Left renal pelvis (tissue), 4 donors: ENCODE results near the gene WNT5A. TPM values are rescaled to one million over a fixed set of nuclear protein-coding genes. Genes with fewer than 3 reads are reported as not detected.

ENCODE experiments used
- DNase-seq, 4 donors: peaks; one replicate each; pipeline ENCODE4 v3.0.0-alpha.2; 2013; ENCODE audit warnings: low read depth in 4 of 4, low spot score in 3 of 4
- polyA plus RNA-seq, 4 donors: library from polyadenylated mRNA; unstranded; fragments of 120-200 nt; gene quantifications; one replicate each; pipeline ENCODE4 v1.2.1, GENCODE V29; 2013; ENCODE audit not compliant: insufficient read length in 4 of 4

The WNT5A gene
- 10 to 100 TPM; 17.6 to 49.8 (median 44.6) TPM for polyA plus RNA-seq

DNA sequence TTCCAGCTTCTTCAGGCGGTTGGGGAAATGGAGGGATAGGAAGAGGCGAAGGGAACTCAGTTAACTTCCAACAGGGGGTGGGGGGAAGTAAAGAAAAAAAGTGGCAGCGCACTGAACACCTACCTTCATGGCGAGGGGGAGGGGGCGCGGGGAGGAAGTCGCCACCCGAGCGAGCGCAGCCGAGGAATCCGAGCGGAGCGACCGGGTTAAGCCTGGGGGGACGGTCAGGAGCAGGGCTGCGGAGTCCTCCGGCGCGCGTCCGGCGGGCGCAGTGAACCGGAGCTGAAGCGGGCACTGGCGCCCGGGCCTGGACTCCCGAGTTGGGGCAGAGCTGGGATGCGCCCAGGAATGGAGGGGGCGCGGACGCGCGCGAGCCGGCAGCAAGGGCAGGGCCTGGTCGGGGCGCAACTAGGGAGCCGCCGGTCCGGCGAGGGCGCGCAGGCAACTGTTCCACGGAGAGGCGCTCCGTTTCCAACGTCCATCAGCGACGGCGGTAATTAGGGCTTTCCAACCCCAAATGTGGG lies at the start of gene WNT5A:
TSS of gene WNT5A (minus strand) at position 450 of the 524 bp plus-strand sequence. CDS start at position 129, 321 bp downstream.
- no peak for DNase-seq

DNA sequence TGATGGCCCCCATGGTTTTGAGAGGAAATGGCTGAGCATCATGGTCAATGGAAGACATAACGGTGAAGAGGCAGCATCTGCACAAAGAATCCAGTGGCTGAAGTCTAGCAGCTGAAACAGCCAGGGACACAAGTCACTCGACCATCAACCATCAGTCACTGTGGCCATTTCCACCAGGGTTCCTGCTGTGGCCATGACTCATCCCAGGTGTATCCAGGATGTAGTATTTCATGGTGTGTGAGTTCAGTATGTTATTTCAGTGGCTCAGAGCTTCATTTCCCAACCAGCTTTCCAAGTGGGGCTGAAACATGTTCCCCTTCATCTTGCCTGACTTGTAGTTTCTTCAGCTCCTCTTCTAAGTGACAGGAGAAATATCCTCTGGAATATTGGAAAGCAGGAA lies 47.8 kb upstream of the WNT5A start:
- DNase-seq, result no peak

DNA sequence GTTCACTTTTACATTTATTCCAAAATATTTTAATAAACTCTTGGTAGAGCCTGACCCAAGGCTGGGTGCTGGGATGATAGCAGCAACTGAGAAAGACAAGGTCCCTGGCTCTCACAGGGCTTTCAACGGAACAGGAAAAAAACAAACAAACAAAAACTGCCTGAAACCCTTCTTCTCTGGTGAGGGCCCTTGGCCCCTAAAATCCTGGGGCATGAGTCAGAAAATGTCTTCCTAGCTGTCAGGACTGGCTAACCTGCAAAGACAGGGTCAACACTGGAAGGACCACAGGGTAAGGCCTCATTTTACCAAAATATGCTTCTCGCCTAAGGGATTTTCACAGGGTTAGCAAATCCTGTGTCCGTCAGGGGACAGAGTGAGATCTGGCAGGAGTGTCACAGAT lies 45.7 kb upstream of the WNT5A start:
- no peak for DNase-seq

DNA sequence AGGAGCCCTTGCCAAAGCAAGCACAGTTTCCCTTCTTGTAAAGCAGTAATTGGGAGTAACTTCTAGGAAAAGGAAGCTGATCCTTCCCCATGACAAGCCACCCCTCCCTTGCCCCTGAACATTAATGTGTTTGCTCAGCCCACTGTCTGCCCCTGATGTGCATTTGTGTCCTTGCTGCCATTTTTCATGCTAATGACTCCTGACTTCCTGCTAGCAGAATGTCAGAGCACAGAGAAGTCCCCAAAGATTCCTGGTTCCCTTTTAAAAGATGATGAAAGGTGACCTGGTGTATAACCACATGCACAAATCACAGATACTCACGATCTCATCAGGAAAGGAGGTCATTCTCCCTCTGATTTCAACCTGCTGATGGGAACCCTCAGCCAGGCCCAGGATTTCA lies 44.2 kb upstream of the WNT5A start:
- DNase-seq, result no peak

DNA sequence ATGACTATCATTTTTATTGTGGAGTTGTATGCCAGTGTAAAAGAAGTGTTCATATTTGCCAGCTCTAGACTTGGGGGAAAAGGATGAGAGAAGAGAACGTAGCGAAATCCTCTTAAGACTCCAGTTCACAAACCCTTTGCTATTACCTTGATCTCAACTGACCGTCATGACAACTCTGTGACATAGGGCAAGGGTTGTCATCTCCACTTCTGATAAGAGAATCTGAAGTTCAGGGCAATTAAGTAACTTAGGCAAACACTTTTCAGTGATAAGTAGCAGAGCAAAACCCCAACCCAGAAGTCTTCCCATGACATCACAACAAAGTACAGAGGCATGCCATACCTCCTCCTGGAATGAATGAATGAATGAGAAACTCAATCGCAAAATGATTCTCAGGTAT lies 40.3 kb upstream of the WNT5A start:
- DNase-seq, result no peak

DNA sequence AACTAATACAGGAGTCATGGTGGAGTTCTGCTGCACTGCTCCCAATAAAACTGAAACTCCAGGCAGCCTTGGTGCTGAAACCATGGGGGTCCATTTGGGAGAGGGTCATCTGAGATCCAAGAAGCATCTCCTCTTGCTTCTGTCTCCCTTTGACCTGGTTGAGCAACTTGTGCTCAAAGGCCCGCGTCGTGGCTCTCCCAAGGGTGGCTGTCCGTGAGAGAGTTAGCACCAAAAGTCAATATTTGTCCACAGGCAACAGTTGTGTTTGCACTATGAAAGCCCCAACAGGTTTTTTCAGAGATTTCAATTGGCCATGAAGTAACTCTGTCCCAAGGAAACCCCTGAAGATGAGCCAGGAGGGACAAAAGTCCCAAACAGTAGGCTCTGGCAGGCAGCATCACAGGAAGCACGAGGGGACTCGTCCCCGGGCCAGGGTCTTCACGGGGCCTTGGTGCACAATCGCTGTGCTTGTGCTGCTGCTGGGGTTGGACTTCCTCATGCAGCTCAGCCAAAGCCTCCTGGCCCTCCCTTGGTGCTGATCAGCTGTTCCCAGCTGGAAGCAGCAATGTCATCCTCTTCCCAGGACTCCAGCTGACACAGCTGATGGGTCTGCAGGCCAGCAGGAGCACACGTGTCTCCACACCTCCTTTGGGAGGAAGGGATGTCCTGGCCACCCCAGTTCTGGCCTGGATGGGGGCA lies 39.4 kb upstream of the WNT5A start:
- DNase-seq, result no peak

DNA sequence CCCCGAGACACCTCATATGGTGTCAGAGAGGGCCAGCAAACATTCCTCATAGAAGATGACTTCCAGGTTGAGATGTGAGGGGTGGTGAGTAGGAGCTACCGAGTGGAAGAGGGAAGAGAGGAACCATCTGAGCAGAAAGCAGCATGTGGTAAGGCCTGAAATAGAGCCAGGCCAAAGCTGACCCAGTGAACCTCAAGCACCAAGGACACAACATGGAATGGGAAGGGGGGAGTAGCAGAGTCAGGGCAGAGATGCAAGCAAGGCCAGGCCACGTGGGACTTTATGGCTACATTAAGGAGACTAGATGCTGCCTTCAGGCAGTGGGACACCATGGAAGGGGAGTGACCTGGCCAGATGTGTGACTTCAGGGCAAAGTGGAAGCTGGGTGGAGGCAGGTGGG lies 38.3 kb upstream of the WNT5A start:
- no peak for DNase-seq

DNA sequence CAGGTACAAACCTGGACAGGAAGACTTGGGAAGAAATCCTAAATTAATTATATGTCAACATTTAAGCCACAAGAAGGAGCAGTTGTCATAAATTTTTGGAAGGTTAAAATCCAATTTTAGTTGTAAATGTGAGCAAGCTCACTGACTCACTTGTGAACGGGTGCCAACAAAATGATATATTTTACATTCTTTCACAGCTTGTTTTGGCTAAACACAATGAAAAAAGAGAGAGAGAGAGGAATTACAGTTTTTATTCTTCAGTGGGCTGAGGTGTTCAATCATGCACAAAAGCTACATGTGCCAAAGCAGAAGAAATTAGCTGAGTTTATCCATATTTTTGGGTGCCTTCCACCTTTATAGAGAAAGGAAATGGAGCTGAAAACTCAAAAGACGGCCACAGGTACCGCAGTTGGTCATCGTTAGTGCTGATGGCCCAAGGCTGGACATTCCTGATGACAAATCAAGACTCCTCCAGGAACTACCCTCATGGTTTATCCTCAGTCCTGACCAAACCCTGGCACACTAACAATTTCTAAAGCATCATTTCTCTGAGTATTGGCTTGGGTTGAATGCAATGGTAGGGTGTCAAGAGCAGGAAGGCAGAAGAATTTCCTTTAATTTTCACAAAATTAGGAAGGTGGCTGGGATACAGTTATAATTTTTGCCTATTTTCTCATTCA lies 37.6 kb upstream of the WNT5A start:
- no peak for DNase-seq

DNA sequence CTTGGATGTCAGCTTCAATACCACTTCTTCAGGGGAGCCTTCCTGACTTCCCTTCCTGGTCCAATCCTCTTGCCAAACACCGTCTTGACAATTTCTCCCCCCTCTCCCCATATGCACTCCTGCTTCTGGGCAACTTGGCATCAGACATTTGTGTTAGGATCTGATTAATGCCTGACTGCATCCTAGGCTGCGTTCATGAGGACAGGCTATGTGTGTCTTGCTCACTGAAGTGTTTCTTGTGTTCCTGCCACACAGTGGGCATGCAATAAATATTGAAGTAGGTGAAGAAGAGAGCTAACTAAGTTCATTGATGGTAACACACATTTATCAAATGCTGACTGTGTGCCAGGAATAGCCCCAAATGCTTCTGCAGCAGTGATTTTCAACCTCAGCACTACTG lies 36.4 kb upstream of the WNT5A start:
- no peak for DNase-seq

DNA sequence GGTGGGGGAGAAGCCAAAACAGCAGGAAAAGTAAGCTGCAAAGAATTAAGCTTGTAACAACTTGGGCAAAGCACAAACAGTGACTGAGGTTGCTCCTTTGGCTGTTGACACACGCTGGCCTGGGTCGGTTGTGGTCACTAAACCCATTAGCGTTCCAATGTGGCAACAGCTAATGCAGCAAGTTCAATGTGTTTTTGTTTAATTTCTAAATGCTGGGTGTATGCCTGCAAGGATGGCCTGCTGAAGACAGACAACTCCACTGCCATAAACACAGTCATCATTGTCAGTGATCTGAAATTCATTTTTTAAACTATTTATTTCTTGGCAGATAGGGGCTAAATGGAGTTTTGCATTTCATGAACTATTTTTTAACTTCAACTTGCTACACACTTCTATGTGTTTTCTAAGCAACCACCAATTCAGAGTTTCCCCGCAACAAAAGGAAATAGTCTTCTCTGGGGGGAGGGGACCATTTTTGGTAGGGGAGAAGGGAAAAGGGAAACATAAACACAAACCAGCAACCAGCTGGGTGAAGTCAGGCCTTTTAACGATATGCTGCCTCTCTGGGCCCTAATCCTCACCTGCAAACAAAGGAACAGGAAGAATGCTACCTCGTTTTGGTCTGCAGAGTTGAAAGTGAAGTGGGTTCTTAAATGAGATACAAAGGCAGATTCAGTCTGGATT lies 34.8 kb upstream of the WNT5A start:
- no peak for DNase-seq

DNA sequence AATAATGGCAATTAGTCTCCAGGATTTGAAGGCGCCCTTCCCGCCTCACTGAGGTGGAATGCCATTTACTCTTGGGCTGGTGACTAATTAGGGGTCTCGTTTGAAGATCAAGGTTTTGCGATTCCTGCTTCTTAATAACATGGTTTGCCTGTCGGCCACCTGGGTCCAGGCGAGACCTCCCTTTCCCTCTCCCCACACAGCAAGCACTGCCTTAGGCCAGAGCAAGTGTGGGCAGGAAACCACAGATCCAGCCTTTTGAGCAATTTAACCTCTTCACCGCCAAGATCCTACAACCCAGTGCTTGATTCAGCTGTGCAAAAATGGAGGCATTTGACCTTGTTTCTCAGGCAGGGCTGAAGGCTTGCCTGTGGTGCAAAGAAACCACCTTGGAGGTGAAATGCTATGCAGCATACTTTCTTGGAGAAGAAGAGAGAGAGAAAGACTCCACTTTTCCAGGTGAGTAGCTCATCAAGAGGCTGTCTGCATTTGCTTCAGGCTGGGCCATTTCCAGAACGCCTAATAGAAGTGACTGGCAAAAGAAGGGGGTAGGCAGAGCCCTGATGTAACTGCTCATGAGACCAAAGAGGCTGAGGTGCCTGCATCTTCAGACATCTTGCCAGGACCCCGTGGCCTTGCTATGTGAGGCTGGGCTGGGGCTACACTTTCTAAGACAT lies 34.1 kb upstream of the WNT5A start:
- DNase-seq, result no peak

DNA sequence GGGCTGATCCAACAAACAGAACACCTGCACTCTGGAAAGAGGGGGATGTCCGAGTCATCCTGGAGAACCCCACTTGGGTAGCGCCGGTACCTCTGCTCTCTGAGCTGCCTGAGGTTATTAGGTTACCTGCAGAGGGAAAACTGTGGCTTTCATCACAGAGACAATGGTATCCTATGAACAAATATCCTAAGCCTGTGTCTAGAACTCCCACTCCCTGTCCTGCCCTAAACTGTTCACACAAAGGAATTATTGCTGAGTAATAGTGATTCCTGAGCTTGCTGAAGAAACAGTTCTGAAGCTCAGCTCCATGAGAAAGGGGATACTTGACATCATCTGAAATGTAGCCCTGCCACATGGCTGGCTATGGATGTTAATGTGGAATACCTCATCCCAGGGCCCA lies 31.9 kb upstream of the WNT5A start:
- no peak for DNase-seq

DNA sequence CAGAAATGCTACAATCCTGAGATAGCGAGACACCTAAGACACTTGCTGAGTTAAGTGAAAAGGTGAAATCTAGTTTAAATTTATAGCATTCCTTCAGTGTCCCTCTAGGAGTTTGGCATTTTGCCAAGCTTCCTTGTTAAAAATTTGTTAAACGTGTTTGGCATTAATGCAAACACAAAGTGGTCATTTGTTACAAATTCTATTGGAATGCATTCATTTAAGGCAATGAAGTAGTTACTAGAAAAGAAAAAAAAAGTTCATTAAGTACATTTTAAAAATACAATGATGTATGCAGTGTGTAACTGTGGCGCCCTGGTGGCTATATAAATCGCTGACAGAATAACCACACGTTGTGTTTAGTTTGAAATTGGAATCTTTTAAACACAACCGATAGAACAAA lies 31.3 kb upstream of the WNT5A start:
- DNase-seq, result no peak

DNA sequence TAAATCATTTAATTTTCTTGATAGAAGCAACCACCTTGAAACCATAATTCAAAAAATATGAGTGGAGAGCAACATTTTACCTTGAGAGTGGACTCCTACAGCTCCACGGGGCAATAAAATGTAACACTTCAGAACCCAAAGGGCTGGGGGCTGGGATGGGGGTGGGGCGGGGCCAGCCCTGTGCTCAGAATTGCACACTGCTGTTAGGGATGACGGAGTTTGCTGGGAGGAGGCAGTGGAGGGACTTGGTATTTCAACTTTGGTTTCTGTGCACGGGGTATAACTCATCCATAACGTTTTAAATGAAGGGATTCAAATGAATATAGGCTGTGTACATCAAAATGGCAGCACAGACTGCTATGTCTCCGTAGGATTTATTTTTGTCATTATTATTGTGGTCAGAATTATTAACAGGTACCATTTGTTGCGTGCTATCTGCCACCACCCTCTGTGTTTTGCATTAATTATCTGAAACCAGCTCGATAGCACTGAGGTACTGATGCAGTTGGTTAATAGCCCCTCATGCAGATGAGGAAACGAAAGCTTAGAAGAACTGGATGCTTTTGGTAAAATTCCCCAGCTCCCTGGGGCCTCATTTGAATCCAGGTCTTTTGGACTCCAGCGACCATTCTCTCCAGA lies 29.4 kb upstream of the WNT5A start:
- DNase-seq, result no peak

DNA sequence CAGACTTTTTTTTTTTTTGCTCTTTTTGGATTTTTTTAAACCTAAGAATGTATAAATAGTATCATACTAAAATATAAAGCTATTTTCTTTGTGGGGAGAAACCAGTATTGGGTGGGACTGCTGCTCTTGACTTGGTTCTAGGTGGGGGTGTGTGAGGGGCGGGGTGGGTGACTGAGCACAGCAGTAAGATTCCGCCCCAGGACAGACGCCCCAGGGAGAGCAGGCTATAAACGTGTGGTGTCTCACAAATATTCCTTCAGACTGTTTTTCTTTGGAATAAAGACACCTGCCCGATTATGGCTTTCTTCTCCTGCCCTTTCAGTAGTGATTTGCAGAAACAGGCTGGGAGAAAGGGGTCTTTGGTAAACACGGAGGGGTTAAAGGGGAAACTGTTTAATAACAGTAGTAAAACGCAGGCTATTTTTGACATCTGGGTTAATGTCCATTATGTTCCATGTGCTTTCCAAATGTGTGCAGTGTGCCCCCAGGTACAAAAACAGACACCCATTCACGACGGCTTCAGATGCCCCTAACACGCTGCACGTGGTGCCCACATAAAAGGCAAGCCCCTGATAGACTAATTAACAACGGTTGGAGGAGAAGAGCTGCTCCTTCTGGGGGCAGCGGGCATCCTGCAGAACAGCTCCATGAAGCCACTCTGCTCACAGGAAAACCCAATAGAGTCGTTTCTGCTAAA lies 28.6 kb upstream of the WNT5A start:
- DNase-seq, result no peak

DNA sequence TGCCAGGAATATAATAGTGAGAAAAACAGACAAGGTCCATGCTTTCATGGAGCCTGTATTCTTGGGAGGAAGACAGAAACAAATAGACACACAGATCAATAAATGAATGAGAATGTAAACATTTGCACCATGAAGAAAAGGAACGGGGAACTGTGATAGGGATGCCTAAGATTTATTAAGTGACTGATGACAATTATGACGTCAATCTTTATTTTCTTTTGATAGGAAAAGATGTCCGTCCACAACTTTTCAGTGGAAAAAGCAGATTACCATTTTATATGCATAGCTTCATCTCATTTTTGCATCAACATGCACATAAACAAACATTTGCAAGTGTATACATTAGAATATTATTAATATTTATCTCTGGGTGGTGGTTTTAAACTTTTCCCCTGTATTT lies 27.9 kb upstream of the WNT5A start:
- DNase-seq, result no peak

DNA sequence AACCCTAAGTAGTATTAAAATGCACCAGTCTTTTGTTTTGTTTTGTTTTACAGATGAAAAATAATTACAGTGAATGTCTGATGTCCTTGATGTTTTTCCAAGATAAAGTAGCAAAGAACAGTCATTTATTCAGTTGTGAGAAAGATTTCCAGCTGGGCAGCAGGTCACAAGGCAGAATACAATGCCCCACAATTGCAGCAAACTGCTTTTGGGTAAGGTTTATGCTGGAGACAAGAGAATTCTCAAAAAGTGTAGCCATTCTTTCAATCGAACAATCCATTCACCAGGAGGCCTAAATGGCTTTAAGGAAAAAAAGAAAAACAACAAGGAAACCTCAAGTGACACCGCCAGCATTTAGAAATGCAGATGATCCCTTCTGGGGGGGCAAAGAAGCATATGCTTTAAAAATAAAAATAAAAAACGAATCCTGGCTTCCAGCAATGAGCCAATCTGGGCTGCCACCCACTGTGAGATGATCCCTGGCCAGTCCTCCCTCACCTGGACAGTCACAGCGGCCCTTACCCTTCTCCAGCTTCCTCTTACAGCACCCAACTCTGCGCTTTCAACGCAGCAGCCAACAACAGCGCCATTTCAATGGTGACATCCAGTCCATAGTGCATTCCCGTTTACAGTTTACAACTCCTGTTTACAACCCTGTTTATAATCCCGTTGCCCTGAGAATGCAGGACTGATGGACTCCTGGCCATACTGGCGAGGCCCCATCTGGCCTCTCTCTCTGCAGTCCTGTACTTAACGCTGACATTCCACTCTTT lies 25.7 kb upstream of the WNT5A start:
- DNase-seq, result no peak

DNA sequence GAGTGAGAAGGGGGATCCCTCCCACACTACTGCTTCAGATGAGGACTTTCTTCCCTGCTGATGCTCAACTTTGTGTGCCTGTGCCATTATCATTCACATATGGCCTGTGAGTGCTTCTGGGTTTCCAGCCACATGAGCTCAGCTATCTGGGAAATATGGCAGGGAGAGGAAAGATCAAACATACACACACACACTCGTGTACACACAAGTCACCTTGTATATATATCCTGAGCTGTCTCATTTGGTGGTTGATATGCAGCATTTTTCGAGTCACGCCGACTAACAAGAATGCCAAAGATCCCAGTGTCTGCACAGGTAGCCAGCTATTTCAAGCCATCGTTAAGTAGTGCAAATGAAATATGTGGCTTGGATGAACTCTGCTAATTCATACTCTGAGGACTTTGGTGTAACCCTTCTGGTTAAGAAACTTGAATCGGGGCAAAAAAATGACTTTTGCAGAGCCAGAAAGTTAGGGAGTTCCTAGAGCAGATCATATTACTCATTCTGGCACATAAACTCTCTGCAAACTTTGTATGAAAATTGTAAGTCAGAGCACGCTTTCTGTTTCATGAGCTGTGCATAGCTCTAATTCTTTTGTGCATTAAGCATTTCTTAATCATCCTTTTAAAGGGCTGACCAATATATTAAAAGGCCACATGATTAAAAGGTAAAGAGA lies 24.9 kb upstream of the WNT5A start:
- no peak for DNase-seq

DNA sequence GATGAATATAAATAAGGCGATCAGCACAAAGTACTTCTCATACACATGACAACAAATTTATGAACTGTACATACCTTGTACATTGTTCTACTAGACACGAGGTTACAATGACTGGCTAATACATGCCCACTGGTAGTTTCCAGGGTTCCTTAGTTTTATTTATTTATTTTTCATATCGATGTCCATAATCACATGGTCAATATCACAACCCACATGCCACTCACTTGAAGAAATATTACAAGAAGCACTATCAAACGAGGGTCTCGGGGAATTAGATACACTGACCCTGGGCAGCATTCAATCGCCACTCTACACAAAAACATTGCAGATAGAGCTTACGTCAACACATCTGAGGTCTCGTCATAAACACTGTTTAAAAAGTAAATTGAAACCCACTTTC lies 21.2 kb upstream of the WNT5A start:
- DNase-seq, result no peak
